Embryonic facial prominence (tissue), 1 donor: ENCODE measurements around the gene GAPT.

Experiments
- DNase-seq: peaks from one replicate; pipeline ENCODE4 v3.0.0-alpha.2; 2016; ENCODE audit errors: extremely low spot score

Gene GAPT

GRCh38 chr5:58491216-58491892, at the start of gene GAPT:
GAPT (plus strand) TSS chr5:58491435; CDS start chr5:58494537, 3,102 bp downstream.
- DNase-seq = no peak

GRCh38 chr5:58444805-58445204, 46.4 kb upstream of the GAPT start:
- no peak for DNase-seq

GRCh38 chr5:58446024-58446423, 45.2 kb upstream of the GAPT start:
- no peak for DNase-seq

GRCh38 chr5:58447226-58447625, 44.0 kb upstream of the GAPT start:
- no peak for DNase-seq

GRCh38 chr5:58450018-58450417, 41.2 kb upstream of the GAPT start:
- DNase-seq = no peak

GRCh38 chr5:58450811-58451629, 40.2 kb upstream of the GAPT start:
- DNase-seq = no peak

GRCh38 chr5:58451732-58452565, 39.3 kb upstream of the GAPT start:
- DNase-seq = no peak

GRCh38 chr5:58452566-58453258, 38.5 kb upstream of the GAPT start:
- DNase-seq = no peak

GRCh38 chr5:58453306-58453705, 37.9 kb upstream of the GAPT start:
- DNase-seq = no peak

- DNase-seq = no peak
Observed at GRCh38 chr5:58454025-58454424, 37.2 kb upstream of the GAPT start.

GRCh38 chr5:58455066-58455465, 36.2 kb upstream of the GAPT start:
- no peak for DNase-seq

GRCh38 chr5:58455480-58455879, 35.8 kb upstream of the GAPT start:
- no peak for DNase-seq

GRCh38 chr5:58456026-58456425, 35.2 kb upstream of the GAPT start:
- DNase-seq = no peak

- no peak for DNase-seq
Observed at GRCh38 chr5:58456486-58456885, 34.7 kb upstream of the GAPT start.

- no peak for DNase-seq
Observed at GRCh38 chr5:58457050-58457449, 34.2 kb upstream of the GAPT start.

GRCh38 chr5:58458141-58458742, 33.0 kb upstream of the GAPT start:
- no peak for DNase-seq

- DNase-seq = no peak
Observed at GRCh38 chr5:58458743-58459145, 32.5 kb upstream of the GAPT start.

GRCh38 chr5:58459146-58460001, 31.9 kb upstream of the GAPT start:
- no peak for DNase-seq

- peak; percentile 88 for DNase-seq
Observed at GRCh38 chr5:58460002-58460731, 31.1 kb upstream of the GAPT start, which contains the start of gene PLK2. PLK2 (minus strand) TSS chr5:58460086; CDS start chr5:58459959, 127 bp downstream.
